8988T (cell line): Measurements from ENCODE around the gene ATF3.
A peak's percentile ranks its signal among the peaks of the same experiment; 100 is the strongest.

Source experiments
- DNase-seq: peaks from one replicate; pipeline ENCODE4 v3.0.0; 2011

Gene ATF3, protein sequence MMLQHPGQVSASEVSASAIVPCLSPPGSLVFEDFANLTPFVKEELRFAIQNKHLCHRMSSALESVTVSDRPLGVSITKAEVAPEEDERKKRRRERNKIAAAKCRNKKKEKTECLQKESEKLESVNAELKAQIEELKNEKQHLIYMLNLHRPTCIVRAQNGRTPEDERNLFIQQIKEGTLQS

DNA sequence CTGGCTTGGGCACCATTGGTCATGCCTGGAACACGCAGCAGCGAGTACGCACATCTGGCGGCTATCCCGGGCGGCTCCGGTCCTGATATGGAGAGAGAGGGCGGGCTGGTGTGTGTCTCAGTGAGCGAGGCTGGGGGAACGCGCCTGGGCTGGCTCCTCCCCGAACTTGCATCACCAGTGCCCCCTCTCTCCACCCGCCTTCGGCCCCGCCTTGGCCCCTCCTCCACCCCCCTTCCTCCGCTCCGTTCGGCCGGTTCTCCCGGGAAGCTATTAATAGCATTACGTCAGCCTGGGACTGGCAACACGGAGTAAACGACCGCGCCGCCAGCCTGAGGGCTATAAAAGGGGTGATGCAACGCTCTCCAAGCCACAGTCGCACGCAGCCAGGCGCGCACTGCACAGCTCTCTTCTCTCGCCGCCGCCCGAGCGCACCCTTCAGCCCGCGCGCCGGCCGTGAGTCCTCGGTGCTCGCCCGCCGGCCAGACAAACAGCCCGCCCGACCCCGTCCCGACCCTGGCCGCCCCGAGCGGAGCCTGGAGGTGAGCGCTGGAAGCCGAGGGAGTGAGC lies at the start of gene ATF3:
TSS of gene ATF3 (plus strand) at position 370 of the 567 bp plus-strand sequence. CDS start 6,261 bp downstream, outside the sequence.
- peak; percentile 76 for DNase-seq

DNA sequence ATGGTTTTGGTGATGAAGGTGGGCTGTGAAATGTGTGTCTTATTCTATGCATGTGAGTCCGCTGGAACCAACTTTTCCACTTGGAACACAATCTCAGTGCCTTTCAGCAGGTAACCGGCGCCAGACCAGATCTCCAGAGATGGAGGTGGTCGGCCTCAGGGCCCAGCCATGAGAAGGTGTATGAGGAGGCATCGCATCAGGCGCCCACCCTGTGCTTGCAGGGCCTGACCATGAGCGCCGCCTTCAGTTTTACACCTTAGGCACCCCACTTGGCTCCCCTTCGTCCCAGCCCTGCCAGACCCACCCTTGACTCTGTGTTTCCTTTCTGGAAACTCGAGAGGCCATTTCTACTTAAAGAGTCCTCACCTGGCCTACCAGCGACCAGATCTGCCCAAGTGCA lies 48.6 kb upstream of the ATF3 start:
- DNase-seq, result no peak

DNA sequence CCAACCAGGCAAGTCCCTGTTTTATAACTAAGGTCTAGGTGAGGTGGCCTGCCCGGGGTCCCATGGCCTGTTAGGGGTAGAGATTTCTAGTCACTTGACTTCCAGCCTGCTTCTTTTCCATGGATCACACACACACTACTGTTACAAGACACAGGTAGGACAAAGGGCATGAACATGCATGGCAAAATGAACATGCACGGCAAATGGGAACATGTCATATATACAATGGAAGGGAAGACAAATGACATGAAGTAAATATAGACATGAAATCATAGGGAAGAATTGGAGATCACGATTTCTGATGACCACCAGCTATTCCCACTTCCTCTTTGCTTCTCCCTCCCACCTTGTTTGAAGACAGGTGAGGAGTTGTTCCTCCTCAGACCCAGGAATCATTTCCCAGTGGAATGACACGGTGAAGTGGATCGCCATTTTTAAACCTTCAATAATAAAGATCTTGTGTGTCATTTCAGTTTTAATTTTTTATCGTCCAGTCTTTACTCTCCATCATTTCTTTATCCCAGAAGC lies 47.6 kb upstream of the ATF3 start:
- no peak for DNase-seq

DNA sequence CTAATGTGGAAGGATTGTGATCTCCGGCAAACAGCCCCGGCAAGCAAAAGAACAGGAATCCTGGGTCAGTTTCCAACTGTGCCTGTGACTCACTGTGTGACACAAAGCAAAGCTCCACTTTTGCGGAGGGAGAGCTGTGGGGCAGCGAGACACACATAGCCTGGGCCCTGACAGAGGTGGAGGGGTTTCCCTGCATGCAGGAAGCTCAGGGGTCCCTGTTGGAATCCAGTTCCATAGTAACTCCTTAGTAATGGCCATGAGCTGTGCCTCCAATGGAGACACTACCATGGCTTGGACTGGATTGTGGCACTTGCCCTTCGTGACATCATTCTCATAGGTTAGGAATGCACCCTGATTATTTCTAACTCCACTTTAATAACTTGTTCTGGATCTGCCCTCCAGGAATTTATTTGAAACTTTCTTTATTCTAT lies 47.0 kb upstream of the ATF3 start:
- DNase-seq, result no peak

GRCh38 chr1:212562771-212563170 lies 45.8 kb upstream of the ATF3 start:
- no peak for DNase-seq

DNA sequence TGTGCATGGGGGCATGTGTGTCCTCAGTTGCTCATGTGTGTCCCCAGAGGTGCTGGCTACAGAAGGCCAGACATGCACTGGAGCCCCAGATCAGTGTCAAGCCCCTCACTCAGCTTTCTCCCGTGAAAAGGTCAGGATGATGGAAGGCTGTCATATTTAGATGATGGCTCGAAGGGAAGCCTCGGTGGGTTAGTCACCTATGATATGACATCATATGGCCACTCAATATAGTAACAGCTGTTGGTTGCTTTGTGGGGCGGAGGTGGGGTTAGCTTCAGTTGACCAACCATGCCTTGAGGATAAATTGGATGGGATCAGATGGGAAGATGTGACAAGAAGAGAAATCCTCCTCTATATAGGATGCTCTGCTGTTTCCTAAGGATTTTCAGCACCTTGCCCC lies 43.5 kb upstream of the ATF3 start:
- DNase-seq, result no peak

DNA sequence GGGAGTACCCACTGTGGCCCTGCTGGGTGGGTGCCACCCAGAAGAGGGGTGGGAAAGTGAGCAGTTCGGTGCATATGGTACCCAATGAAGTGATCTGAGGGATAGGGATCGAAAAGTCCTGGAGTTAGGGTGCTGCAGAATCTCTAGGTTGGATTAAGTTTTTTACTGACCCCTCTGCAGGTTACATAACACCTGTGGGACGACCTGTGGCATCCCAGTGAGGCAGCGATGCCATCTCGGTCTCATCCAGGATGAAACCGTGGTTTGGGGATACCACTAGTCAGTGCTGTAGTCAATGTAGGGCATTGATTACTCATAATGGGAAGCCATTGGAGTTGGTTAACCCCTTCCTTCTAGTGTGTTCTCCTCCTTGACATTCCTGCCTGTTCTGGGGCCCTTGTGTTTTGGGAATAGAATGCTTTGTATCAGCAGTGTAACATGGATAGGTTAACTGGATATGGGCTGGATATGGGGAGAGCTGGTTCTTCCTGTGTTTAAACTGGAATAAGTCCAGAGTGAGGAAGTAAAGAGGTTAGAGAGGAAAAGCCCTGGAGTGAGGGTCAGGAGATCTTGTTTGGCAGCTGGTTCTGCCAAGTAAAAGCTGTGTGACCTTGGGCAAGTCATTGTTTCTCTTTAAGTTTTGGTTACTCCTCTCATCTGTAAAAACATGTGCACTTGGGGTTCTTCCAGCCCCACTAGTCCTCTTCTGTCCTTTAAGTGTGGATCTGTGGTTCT lies 42.8 kb upstream of the ATF3 start:
- no peak for DNase-seq

- no peak for DNase-seq
Measured at GRCh38 chr1:212566522-212567479, 41.8 kb upstream of the ATF3 start.

DNA sequence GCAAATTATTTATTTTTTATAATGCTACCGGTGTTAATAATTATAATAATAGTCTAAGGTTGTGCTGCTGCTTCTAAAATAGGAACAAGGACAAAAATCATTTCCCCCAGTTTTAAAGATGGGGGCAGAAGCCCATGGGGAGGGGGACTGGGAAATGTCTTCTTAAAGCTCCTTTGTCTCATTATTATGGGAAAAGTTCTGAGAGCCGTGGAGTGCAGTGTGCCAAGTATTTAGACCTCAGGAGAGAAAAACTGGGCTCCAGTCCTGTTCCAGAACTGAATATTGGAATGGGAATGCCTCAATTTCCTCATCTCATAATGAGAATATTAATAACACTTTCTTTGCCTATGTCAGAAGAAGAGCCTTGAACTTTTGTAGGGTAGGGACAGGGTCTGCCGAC lies 40.9 kb upstream of the ATF3 start:
- DNase-seq, result no peak

DNA sequence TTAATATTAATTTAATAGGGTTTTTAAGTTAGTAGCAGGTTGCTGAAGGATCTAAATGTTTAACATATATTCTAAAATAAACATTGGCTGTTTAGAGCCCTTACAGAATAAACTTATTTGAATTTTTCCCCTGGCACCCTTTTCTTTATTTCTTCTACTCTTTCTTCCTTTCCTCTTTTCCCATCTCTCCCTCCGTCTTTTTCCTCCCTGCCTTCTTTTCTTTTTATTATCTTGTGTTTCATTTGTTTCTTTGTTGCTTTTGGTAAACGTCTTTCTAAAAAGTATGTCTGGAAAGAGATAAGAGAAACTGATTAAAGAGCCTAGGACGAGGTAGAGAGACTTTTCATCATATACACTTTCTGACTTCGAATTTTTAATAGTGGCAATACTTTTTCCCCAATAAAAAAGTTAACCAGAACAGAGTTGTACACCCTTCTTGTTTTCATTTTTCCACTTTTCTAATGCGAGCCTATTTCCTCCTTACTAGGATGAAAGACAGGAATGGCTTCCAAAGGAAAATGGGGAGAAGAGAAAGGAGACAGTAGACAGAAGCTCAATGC lies 39.5 kb upstream of the ATF3 start:
- DNase-seq, result no peak

- no peak for DNase-seq
Measured at GRCh38 chr1:212574732-212575131, 33.8 kb upstream of the ATF3 start.

DNA sequence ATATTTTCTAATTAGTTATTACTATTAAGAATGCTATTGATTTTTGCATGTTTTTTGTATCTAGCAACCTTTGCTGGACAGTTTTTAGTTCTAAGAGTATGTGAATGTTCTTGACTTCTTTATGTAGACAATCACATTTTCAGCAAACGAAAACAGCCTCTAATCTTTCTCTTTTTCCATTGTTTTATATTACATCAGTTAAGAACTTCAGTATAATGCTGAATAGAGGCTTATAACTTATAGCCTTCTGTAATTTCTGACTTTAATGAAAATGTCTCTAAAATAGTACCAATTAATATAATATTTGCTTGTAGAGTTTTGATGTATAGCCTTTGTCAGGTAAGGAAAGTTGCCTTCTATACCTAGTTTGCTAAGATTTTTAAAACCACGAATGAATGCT lies 33.2 kb upstream of the ATF3 start:
- DNase-seq, result no peak

DNA sequence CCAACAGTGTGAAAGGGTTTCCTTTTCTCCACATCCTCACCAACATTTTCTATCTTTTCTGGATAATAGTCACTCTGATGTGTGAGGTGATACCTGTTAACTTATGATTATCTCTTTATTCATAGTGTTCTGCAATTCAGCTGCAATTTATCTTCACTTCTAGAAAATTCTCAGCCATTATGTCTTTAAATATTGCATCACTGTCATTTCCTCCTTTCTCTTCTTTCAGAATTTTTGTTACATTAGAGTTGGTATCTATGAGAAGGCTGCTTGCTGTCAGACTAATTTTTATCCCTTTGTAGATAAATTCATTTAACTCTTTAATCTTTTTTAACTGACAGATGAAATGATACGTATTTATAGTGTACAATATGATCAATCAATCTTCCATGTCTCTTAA lies 30.5 kb upstream of the ATF3 start:
- DNase-seq, result no peak

DNA sequence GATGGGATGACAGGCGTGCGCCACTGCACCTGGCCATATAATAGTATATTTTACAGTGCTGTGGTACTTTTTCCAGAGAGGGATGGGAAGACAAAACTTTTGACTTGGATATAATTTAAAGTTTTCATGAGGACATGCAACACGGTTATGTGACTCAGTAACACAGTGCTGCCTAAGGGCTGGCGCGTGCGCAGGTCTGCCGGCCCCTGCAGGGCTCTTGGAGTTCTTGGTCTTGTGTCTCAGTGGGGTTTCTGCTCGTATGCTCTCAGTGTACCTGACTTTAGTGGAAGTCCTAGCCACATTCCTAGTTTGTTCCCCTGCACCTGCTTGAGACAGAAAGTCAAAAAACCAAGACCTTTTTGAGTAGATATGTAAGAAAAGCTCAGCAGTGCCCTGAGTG lies 27.5 kb upstream of the ATF3 start:
- no peak for DNase-seq

GRCh38 chr1:212582291-212582690 lies 26.3 kb upstream of the ATF3 start:
- DNase-seq, result no peak

GRCh38 chr1:212582808-212583615 lies 25.5 kb upstream of the ATF3 start:
- no peak for DNase-seq

GRCh38 chr1:212583643-212584042 lies 24.9 kb upstream of the ATF3 start:
- no peak for DNase-seq

DNA sequence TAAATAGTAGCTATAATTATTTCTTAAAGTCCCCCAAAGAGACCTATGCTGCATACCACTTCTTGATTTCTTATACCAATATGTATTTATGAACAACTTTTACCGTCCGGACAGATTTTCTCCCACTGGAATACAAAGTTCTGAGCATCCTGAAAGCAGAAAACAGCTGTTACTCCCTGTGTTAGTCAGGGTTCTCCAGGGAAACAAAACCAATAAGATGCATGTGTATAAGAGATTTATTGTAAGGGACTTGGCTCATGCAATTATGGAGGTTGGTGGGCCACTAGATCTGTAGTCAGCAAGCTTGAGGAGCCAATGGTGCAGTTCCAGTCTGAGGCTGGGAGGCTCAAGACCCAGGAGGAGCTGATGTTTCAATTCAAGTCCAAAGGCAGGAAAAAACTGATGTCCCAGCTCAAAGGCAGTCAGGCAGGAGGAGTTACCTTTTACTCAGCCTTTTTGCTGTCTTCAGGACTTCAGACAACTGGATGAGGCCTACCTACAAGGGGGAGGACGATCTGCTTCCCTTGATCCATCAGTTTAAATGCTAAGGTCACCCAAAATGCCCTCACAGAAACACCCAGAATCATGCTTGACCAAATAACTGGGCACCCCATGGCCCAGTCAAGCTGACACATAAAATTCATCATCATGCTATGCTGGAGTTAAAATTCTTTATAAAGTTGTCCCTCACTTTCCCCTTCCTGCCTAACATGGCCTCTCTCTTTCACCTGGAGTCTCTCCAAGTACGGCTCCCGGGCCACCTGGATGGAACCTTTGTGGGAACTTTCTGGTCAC lies 24.3 kb upstream of the ATF3 start:
- no peak for DNase-seq

GRCh38 chr1:212585210-212585609 lies 23.4 kb upstream of the ATF3 start:
- DNase-seq, result no peak

DNA sequence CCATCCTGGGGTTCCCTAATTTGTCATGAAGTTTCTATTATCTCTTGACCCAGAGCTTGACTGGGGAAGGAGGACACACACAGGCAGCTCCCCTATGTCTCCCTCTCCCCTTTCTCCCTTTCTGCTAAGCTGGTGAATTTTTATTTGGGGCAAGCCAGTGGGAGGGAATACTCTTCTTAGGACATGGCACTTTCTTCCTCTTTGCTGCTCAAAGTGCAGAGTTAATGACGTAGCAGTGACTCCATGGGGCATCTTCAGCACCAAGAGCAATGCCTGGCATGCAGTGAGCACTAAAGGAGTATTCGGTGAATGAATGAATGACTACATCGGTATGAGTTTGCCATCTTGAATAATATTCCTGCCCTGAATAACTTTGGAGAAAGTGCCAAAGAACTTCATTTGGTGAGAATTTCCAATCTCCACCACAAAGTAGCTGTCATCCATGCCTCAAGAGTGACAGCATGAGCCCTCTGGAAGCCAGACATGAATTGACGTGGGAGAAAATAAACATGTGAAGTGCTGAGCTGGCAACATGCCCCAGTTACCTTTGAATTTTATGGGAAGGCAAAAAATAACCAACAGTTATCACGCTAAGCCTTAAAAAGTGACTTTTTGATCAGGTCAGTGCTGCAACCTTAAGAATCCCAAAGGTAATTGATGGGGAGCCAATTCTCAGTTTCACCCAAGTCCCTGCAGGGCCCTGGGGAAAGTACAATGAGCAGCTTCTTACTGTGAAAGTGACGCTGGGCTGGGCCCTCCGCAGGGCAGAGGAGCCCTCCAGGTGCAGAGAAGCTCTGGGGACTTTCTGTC lies 22.1 kb upstream of the ATF3 start:
- DNase-seq, result no peak
